ENCODE results near the gene ESR2.
"Not testable (repeated sequence)": the region's sequence is repeated elsewhere in the genome, so short reads cannot be mapped to it uniquely, and the experiment has no call there.

The ESR2 gene

GRCh38 chr14:64037869-64038745 lies 256.1 kb downstream of the ESR2 start:
- DNase-seq (ENCODE audit: low spot score) = not testable (repeated sequence)

- DNase-seq (ENCODE audit: low spot score) = no peak
These were observed 259.0 kb downstream of the ESR2 start for GRCh38 chr14:64035143-64035542.
